Lung (tissue), 12 donors: Measurements from ENCODE around the gene NR5A1. TPM values are rescaled to one million over a fixed set of nuclear protein-coding genes. Genes with fewer than 3 reads are reported as not detected.

ENCODE experiments used
- ATAC-seq: fragments of 200-7000 bp; cut with Tn5 transposase; one replicate; pipeline ENCODE4 v1.9.1; 2020; ENCODE audit warnings: moderate number of reproducible peaks; ENCODE audit not compliant: insufficient read depth, low FRiP score
- DNase-seq, 3 donors: peaks; one replicate each; pipeline ENCODE4 v3.0.0-alpha.2; 2013 to 2017
- H3K27ac ChIP-seq, 2 donors: one replicate each; pipeline ENCODE4 v1.5.1; 2013; ENCODE audit warnings: mild to moderate bottlenecking in 2 of 2, moderate library complexity in 2 of 2, control low read depth in 1 of 2, inconsistent platforms in 1 of 2, low read depth in 1 of 2, low read length in 1 of 2
- H3K27me3 ChIP-seq, 3 donors: one replicate each; pipeline ENCODE4 v1.5.1; 2013; ENCODE audit warnings: low read length in 2 of 3; ENCODE audit not compliant: control insufficient read depth in 3 of 3, insufficient read depth in 3 of 3
- H3K36me3 ChIP-seq, 4 donors: one replicate each; pipeline ENCODE4 v1.5.1; 2013; ENCODE audit warnings: low read length in 4 of 4, mild to moderate bottlenecking in 1 of 4, moderate library complexity in 1 of 4; ENCODE audit not compliant: control insufficient read depth in 4 of 4, insufficient read depth in 4 of 4
- H3K4me1 ChIP-seq, 5 donors: one replicate each; pipeline ENCODE4 v1.5.1; 2013; ENCODE audit warnings: low read length in 5 of 5, mild to moderate bottlenecking in 2 of 5, moderate library complexity in 1 of 5; ENCODE audit not compliant: control insufficient read depth in 5 of 5, insufficient read depth in 5 of 5
- H3K4me3 ChIP-seq: one replicate; pipeline ENCODE4 v1.5.1; 2013; ENCODE audit warnings: mild to moderate bottlenecking, control low read depth, moderate library complexity
- H3K9ac ChIP-seq, 2 donors: one replicate each; pipeline ENCODE4 v1.5.1; 2013; ENCODE audit warnings: low read length in 2 of 2, control low read depth in 1 of 2; ENCODE audit not compliant: insufficient read depth in 1 of 2
- H3K9me3 ChIP-seq, 4 donors: one replicate each; pipeline ENCODE4 v1.5.1; 2013; ENCODE audit warnings: low read length in 3 of 4, mild to moderate bottlenecking in 1 of 4, moderate library complexity in 1 of 4; ENCODE audit not compliant: control insufficient read depth in 4 of 4, insufficient read depth in 3 of 4
- WGBS, 2 donors: extraction: QIAGEN DNeasy Blood & Tissue Kit; methylation state at CpG; one replicate each; pipeline ENCODE4 v1.1.7; 2013; 5-methylcytosine and 5-hydroxymethylcytosine counted together
- polyA plus RNA-seq, 2 donors: library from polyadenylated mRNA; stranded (reverse); fragments of 200-250 nt; gene quantifications; one replicate each; pipeline ENCODE4 v1.2.1, GENCODE V29; 2013
- total RNA-seq, 2 donors: library from RNA; depleted of rRNA in 1 of 2; stranded (reverse); fragments of >200 nt in 1 of 2; gene quantifications; one replicate each; pipeline ENCODE4 v1.2.1, GENCODE V29; 2014 to 2021
- TF ChIP-seq, protein P1 (sequence below): IDR thresholded peaks from 2 replicates; pipeline ENCODE4 v1.5.1; 2012; ENCODE audit warnings: mild to moderate bottlenecking; ENCODE audit errors: control extremely low read depth, extremely low read depth
- donor health status: control.
- donor health status: control.
- donor health status: Bipolar disorder and iron deficiency.
- donor health status: healthy.
- donor health status: DM: yes; HTN: yes; CAD: no.

NR5A1 gene
- total and polyA plus RNA-seq, 4 donors: 0.02 to 0.37 (median 0.09) TPM; not detected in 1

DNA sequence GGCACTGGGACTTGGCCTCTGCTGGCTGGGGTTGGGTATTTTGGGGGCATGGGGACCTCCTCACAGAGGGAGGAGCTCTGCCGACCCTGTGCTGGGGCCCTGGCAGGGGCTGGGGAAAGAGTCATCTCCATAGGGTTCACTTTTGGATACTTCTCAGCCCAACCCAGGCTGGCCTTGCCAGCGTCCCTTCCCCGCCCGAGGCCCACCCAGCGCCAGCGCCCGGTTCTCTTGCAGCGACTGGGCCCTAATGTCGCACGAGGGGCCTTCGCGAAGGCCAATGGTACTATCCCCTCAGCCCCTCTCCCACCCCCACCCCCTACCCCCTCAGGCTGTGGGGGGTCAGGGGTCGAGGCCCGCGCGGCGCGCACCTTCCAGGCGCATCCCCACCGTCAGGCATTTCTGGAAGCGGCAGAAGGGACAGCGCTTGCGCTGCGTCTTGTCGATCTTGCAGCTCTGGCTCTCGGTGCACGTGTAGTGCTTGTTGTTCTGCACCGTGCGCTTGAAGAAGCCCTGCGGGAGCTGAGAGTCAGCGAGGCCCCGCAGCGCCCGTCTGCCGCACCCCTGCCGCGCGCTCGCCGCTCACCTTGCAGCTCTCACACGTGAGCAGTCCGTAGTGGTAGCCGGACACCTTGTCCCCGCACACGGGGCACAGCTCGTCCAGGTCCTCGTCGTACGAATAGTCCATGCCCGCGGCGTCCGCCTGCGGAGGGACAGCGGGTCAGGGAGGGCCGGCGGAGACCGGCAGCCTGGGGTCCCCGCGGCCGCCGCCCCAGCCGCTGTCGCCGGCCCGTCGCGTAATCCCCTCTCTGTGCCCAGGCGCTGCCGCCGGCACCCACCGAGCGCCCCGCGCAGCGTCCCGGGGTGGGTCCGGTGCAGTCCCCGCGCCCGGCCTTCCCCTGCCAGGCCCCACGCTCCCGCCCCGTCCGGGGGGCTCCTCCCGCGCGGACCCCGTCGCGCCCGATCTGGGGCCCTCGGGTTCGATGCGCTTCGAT, 4.2 kb downstream of the NR5A1 start:
- peaks cover 0 to 12% (median 0%) of the 10 kb centered on the region in 5 donors for H3K4me1 ChIP-seq
- ATAC-seq (no peak), DNase-seq (peak in 2 of 3 donors; percentile 37 to 42)
- TF ChIP-seq, protein P1, sequence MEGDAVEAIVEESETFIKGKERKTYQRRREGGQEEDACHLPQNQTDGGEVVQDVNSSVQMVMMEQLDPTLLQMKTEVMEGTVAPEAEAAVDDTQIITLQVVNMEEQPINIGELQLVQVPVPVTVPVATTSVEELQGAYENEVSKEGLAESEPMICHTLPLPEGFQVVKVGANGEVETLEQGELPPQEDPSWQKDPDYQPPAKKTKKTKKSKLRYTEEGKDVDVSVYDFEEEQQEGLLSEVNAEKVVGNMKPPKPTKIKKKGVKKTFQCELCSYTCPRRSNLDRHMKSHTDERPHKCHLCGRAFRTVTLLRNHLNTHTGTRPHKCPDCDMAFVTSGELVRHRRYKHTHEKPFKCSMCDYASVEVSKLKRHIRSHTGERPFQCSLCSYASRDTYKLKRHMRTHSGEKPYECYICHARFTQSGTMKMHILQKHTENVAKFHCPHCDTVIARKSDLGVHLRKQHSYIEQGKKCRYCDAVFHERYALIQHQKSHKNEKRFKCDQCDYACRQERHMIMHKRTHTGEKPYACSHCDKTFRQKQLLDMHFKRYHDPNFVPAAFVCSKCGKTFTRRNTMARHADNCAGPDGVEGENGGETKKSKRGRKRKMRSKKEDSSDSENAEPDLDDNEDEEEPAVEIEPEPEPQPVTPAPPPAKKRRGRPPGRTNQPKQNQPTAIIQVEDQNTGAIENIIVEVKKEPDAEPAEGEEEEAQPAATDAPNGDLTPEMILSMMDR: no peak
- no peak overlapping the region for H3K9ac ChIP-seq
- H3K4me3 ChIP-seq: no peak overlapping the region
- peaks cover 0 to 8% (median 0%) of the 10 kb centered on the region in 4 donors for H3K9me3 ChIP-seq
- 16 to 18% methylated on average over 79 to 96 of the region's 96 CpGs for WGBS, 2 donors
- peaks cover 15 to 57% (median 38%) of the 10 kb centered on the region in 3 donors for H3K27me3 ChIP-seq
- H3K36me3 ChIP-seq: no peaks in the 10 kb centered on the region
- H3K27ac ChIP-seq: no peak overlapping the region

DNA sequence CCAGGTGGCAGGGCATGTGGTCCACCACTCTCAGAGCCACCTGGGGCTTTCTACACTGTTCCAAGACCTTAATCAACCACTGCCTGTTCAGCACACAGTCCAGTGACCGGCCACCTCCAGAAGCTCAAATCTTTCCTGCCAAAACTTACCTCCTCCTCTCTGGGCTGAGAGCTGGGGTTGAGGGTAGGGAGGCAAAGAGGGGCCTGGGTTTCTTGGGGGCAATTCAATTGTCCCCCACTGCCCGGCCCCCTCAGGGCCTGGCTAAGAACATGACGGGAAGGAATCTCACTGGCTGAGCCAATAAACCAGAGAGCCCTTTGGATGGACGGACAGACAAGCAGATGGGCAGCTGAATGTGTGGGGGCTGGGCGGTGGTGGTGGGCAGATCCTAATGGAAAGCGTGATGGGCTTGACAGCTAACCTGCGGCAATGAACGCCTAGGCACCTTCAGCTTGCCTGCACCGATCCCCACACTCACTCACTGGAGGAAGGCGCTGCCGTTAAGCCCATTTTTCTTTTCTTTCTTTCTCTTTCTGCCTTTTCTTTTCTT, 5.4 kb downstream of the NR5A1 start:
- no peak overlapping the region for H3K9ac ChIP-seq
- H3K4me1 ChIP-seq: peaks cover 0 to 12% (median 0%) of the 10 kb centered on the region in 5 donors
- no peak overlapping the region for H3K4me3 ChIP-seq
- H3K27me3 ChIP-seq: peaks cover 15 to 57% (median 38%) of the 10 kb centered on the region in 3 donors
- no peak for DNase-seq
- H3K9me3 ChIP-seq: peaks cover 0 to 8% (median 0%) of the 10 kb centered on the region in 4 donors
- H3K36me3 ChIP-seq: no peaks in the 10 kb centered on the region
- WGBS, 2 donors: 74 to 88% methylated on average over 11 of the region's 11 CpGs
- TF ChIP-seq, protein P1: no peak
- ATAC-seq: no peak
- no peak overlapping the region for H3K27ac ChIP-seq

DNA sequence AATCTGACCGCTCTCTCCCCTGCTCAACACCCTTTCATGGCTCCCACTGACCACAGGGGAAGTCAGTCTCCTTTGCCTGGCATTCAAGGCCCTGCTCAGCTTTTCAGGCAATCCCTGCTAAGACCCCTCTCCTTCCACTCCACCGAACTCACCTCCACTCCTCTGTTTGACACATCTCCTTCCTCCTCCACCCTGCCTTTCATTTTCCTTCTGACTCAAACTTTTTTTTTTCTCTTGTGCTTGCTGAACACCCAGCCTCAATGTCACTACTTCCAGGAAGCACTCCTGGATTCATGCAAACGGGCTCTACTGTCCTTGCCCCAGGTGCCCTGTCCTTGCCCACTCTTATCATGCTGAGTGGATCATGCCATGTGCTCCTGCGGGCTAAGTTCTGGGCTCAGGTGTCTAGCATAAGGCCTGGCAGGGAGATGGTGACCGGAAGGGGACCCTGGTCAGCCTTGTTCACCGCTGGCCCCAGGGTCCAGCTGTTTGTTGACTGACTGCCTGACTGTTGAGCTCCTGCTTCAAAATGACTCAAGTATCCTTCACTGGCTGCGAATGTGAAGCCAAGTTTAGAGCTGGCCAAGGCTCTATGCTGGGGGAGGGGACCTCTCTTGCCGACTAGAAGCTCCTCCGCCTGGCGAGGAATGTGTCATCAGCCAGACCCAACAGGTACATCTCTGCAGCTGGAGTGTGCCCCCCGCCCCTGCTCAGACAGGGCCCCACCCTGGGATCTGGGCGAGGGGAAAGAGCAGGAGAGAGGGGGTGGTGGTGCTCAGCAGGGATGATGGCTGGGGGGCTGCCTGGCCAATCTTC, 6.2 kb downstream of the NR5A1 start:
- no peak overlapping the region for H3K27ac ChIP-seq
- peaks cover 0 to 12% (median 0%) of the 10 kb centered on the region in 5 donors for H3K4me1 ChIP-seq
- no peak overlapping the region for H3K4me3 ChIP-seq
- H3K9me3 ChIP-seq: peaks cover 0 to 8% (median 0%) of the 10 kb centered on the region in 4 donors
- 70 to 86% methylated on average over 12 of the region's 12 CpGs for WGBS, 2 donors
- TF ChIP-seq, protein P1: no peak
- no peaks in the 10 kb centered on the region for H3K36me3 ChIP-seq
- no peak overlapping the region for H3K9ac ChIP-seq
- peaks cover 15 to 52% (median 35%) of the 10 kb centered on the region in 3 donors for H3K27me3 ChIP-seq
- ATAC-seq (no peak), DNase-seq (no peak)
